NCI-H1930 (cell line): Measurements from ENCODE around the gene CD80.

Experiments used
- DNase-seq, 2 experiments: peaks; one replicate each; lab custom pipeline; 2025; lab: John Stamatoyannopoulos, UW

CD80 gene

DNA sequence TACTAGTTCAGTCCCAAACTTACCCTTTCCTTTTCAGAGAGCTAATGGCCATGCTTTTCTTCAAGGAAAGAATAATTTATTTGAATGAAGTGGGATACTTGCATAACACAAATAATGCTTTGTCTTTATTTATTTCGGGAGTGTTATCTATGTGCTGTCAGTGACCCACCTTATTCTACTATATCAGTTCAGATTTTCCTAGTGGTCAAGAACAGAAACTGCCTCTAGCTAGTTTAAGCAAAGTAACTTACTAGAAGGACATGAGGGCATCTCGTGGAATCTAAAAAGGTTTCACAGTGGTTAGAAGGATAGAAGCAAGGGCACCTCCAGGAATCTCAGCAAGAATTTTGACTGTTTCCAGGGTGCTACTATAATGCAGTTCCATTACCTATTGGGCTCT is 64.8 kb downstream of the CD80 start:
- no peak for DNase-seq

DNA sequence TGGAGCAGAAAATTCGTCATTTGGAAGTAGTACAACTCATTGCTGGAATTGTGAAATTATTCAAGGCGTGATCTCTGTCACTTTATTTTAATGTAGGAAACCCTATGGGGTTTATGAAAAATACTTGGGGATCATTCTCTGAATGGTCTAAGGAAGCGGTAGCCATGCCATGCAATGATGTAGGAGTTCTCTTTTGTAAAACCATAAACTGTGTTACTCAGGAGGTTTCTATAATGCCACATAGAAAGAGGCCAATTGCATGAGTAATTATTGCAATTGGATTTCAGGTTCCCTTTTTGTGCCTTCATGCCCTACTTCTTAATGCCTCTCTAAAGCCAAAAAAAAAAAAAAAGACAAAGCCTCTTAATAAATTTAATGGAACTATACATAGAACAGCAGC is 66.6 kb downstream of the CD80 start:
- DNase-seq, result no peak

DNA sequence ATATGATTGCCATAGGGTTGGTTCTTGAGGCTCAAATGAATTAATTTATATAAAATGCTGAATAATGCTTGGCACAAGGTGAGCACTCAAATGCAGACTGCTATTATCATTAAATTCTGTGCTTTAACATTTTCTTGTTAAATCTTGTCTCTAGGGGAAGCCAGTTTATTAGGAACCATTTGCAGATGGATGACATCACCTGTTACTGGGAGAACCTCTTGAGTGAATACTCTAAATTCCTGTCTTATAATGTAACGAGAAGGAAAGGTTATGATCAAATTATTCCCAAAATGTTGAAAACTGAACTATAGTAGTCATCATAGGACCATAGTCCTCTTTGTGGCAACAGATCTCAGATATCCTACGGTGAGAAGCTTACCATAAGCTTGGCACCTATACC is 67.3 kb downstream of the CD80 start:
- no peak for DNase-seq

GRCh38 chr3:119490153-119490552 is 69.3 kb downstream of the CD80 start:
- DNase-seq, result no peak

- no peak for DNase-seq
Measured at GRCh38 chr3:119485563-119485962, 73.9 kb downstream of the CD80 start.

DNA sequence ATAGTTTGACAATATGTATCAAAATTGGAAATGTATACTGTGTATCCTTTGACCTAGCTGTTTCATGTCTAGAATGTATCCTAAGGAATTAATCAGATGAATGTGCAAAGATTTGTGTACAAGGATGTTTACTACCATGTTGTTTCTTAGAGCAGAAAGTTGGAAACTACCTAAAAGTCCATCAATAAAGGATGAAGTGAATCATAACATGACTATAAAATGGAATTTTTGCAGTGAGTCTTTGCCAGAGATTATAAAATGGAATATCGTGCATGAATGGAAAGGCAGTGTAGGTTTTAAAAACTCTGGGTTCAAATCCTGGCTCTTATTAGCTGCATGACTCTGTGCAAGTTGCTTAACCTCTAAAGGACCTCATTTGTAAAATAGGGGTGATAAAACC is 76.3 kb downstream of the CD80 start:
- DNase-seq, result no peak

DNA sequence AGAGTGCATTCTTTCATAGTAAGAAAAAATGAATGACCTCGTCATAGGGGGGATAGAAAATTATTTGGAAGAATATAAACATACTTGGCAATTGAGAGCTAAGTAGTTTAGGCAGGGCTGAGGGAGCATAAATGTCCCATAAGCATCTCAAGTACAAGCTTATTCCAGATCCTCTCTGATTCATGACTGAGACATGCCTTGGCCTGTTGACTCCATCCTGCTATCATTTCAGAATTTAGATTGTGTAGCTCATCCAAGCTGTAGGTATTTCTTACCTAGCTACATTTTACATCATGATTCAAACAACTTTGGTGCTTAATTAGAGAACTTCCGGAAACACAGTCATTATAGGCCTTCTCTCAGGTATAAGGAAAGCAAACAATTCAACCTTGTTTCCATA is 78.3 kb downstream of the CD80 start:
- no peak for DNase-seq
